Activated CD4-positive, alpha-beta T cell treated with anti-CD3 and anti-CD28 coated beads for 48 hours (primary cell): Measurements from ENCODE around the gene SRF.
"Not testable (repeated sequence)": the region's sequence is repeated elsewhere in the genome, so short reads cannot be mapped to it uniquely, and the experiment has no call there.

Experiments used
- DNase-seq: peaks from one replicate; pipeline ENCODE4 v3.0.0-alpha.2; 2020

SRF gene

DNA sequence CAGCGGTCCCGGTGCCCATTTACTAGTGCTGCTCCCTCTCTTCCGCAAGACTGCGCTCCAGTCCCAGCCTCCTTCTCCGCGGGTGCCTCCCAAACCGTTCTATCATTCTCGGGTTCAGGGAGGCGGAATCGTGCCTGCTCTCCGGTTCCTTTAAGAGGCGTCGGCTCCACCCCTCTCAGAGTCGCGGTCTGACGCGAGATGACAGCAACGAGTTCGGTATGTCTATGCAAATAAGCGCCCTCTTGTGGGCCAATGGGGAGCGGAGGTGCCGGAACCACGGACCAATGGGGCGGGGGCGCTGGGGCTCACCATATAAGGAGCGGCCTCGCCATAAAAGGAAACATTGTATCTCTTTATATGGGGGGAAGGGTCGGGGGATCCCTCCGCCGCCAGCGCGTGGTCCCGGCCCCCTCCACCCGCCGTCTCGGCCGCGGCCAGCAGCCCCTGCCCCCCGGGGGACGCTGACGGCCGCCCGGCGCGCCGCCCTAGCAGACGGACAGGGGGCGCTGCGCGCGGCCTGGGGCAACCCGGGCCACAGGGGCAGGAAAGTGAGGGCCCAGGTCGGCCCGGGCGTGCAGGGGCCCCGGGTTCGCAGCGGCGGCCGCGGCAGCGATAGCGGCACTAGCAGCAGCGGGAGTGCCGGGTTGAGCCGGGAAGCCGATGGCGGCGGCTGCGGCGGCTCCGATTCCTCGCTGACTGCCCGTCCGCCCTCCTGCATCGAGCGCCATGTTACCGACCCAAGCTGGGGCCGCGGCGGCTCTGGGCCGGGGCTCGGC is at the start of gene SRF:
SRF (plus strand) TSS at position 339 of the 776 bp plus-strand sequence; CDS start at position 727, 388 bp downstream.
- peak; percentile 99 for DNase-seq

DNA sequence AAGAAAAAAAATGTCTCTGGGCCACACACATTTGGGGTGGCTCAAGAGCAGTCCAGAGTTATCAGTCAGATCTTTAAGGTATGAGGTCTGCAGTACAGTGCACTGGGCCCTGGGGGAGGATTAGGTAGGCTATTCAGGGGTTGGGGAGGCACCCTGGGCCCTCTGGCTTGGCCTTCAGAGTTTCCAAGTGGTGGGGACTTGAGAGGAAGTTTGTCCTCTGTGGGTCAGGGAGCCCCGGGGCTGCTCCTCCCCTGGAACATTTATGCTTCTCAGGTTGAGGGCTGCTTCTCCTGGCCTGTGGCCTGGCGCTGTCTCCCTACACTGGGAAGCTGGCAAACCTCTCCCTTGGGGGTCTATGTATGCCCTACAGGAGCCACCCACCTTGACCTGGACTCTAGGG is 48.9 kb upstream of the SRF start:
- no peak for DNase-seq

DNA sequence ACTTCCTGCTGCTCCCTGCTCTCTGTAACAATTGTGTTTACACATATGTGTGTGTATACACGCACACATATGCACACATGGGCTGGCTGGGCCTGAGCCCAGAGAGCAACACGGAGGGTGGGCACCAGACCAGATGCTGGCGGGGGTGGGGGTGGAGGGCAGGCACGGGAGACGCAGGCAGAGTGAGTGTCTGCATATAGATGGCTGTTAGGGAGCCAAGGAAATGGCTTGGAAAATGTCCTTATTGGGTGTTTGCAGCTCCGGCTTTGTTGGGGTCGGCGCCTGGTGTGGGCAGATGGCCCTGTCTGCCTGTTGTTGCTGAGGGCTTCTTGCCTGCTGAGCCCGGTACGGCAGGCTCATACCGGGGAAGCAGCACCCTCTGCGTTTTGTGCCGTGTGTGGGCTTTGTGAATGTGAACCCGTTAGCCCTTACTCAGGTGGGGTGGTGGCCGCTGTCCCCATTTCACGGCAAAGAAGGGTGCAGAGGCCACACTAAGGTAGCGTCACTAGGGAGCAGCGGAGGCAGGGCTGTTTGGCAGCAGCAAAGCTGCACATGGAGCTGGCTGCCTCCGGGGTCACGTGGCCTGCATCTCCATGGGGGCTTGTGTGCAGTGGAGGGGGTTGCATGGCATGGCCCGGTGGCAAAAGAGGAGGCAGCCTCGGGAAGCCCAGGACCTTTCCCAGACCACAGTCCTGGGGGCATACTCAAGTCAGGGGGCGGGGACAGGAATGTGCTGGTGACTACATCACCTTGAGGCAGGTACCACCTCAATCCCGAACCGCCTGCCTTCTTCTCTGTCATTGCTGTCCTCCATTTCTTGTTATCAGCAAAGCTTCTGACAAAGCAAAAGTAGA is 47.4 kb upstream of the SRF start:
- DNase-seq: no peak

DNA sequence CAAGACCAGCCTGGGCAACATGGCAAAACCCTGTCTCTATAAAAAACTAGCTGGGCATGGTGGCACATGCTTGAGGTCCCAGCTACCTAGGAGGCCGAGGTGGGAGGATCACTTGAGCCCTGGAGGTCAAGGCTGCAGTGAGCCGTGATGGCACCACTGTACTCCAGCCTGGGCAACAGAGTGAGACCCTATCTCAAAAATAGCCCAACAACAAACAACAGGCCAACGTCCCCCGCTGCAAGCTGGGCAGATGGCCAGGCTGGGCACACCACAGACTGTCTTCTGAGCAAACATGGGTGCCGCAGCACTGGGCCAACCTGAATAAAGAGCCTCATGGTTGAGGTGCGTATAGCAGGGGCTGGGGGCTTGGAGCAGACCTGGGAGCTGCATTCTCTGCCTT is 46.6 kb upstream of the SRF start:
- DNase-seq: no peak

DNA sequence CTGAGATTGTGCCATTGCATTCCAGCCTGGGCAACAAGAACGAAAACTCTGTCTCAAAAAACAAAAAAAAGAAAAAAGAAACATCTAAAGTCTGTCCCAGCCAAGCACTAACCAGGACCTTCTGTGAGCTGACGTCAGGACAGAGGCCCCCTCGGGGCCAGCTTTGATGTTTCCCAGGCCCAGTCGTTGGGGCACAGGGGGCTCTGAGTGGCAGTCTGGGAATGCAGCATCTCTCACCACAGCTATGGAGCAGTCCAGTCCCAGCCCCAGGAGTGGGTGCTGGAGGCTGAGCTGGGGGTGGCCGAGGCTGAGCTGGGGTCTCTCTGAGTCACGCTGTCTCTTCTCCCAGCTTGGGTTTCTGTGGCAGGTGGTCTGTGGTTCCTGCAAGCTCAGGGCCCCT is 46.0 kb upstream of the SRF start:
- DNase-seq: no peak

DNA sequence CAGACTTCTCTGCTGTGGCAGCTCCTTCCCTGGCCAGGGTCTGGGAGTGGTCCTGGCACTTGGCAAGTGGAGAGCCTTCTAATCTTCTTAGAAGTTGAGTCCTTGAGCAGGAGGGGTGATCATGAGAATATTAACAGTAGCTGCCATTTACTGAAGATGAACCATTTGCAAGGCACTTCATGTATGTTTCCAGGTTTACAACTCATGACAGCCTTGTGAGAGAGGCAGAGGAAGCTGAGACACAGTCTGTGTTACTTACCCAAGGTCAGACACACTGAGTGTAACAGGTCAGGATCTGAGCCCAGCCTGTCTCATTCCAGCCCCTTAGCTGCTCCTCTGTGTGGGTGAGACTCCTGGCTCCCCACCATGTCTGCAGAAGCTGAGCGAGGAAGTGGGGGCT is 45.5 kb upstream of the SRF start:
- no peak for DNase-seq

DNA sequence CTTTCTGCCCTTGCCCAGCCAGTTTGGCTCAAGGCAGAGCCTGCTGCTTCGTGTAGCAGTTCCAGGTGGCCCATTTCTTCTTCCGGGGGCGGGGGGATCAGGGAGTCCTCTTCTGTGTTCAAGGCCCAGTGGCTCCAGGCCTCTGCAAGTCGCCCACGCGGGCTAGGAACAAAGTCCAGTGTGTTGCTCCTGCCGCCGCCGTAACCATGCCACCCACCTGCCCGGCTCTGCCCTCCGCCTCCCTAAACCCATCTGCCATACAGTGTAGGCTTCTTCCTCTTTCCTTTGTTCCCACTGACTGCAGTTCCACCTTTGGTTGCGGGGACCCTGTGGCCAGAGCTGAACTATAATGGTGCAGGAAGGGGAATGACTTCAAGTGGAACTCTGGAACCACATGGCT is 43.9 kb upstream of the SRF start:
- DNase-seq: no peak

DNA sequence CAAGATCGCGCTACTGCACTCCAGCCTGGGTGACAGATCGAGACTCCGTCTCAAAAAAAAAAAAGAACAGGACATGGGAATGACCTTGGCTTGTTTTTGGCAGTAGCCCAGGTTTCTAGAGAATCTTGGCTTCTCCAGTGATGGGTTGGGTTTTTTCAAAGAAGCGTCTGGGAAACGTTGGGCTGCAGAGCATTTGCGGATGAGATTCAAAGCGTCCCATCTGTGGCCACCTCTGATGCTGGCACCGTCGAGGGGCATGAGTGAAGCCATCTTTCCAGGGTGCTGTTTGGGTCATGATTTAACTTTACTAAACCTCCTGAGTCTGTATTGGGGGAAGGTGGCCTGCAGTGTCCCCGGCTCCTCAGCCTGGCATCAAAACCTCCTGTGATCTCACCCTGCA is 43.2 kb upstream of the SRF start:
- DNase-seq: no peak

DNA sequence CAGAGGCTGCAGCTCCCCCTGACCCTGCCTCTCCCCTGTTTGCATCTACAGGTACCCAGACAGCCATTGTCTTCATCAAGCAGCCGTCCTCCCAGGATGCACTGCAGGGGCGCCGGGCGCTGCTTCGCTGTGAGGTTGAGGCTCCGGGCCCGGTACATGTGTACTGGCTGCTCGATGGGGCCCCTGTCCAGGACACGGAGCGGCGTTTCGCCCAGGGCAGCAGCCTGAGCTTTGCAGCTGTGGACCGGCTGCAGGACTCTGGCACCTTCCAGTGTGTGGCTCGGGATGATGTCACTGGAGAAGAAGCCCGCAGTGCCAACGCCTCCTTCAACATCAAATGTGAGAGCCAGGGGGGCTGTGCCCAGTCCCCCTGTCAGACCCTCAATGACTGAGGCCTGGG is 42.1 kb upstream of the SRF start:
- no peak for DNase-seq

DNA sequence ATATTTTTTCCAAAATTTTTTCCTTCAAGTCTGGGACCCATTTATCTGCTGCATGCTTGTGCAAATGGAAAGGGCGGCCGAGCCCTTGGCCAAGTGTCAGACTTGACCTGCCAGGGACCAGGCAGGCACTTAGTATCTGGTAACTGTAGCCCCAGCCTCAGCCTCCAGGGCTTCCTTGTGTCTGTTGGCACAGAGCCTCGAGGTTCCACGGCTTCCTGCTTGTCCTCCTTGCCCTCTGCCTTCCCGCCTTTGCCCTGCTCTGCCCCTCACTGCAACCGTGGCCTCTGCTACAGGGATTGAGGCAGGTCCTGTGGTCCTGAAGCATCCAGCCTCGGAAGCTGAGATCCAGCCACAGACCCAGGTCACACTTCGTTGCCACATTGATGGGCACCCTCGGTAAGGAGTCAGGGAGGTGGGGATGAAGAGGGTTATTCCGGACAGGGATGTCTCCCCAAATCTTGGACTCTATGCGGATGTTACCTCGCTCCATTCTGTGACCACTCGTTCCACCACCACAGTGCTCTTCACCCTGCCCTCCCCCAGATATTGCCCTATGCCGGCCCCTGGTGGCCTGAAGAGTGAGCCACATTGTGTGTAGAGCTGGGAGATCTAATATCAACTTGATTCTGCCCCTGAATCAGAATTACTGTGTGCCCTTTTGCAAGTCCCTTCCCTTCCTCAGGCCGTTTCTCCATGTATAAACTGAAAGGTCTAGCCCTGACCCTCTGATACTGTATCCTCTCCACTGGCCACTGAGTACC is 41.5 kb upstream of the SRF start:
- peak; percentile 11 for DNase-seq

DNA sequence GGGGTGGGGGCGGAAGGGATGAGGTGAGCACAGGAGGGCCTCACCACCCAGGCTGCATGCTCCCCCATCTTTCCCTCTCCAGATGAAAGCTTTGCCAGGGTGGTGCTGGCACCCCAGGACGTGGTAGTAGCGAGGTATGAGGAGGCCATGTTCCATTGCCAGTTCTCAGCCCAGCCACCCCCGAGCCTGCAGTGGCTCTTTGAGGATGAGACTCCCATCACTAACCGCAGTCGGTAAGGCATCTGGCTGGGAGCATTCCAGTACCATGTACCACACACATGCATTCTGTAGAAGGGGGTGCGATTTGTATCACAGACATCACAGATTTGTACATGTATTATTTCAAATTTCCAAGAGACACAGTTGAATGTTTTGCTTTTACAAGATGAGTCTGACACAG is 40.6 kb upstream of the SRF start:
- DNase-seq: no peak

DNA sequence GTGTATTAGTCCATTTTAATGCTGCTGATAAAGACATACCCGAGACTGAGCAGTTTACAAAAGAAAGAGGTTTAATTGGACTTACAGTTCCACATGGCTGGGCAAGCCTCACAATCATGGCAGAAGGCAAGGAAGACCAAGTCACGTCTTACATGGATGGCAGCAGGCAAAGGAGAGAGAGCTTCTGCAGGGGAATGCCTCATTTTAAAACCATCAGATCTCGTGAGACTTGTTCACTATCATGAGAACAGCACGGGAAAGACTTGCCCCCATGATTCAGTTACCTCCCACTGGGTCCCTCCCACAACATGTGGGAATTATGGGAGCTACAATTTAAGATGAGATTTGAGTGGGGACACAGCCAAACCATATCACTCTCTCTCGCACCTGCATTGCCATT is 39.7 kb upstream of the SRF start:
- not testable (repeated sequence) for DNase-seq

DNA sequence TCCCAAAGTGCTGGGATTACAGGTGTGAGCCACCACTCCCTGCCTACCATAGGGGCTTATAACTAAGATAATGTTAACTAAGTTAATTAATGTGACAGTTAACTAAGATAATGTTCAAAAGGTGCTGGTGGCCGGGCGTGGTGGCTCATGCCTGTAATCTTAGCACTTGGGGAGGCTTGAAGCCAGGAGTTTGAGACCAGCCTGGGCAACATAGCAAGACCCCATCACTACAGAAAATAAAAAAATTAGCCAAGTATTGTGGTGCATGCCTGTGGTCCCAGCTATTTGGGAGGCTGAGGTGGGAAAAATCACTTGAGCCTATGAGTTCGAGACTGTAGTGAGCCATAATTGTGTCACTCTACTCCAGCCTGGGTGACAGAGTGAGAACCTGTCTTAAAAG is 32.8 kb upstream of the SRF start:
- no peak for DNase-seq

DNA sequence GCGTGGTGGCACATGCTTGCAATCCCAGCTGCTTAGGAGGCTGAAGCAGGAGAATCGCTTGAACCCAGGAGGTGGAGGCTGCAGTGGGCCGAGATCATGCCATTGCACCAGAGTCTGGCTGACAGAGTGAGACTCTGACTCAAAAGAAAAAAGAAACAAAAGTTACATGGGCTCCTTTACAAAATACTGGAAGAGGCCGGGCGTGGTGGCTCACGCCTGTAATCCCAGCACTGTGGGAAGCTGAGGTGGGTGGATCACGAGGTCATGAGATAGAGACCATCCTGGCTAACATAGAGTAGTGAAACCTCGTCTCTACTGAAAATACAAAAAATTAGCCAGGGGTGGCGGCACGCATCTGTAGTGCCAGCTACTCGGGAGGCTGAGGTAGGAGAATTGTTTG is 31.1 kb upstream of the SRF start:
- not testable (repeated sequence) for DNase-seq

DNA sequence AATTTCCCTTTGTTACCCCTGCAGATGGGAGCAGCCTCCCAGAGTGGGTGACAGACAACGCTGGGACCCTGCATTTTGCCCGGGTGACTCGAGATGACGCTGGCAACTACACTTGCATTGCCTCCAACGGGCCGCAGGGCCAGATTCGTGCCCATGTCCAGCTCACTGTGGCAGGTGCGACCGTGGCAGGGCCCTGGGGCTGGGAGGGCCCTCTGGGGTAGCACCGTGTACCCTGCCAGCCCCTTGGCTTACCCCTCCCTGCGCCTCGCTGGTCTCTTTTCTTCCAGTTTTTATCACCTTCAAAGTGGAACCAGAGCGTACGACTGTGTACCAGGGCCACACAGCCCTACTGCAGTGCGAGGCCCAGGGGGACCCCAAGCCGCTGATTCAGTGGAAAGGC is 29.4 kb upstream of the SRF start:
- DNase-seq: no peak

DNA sequence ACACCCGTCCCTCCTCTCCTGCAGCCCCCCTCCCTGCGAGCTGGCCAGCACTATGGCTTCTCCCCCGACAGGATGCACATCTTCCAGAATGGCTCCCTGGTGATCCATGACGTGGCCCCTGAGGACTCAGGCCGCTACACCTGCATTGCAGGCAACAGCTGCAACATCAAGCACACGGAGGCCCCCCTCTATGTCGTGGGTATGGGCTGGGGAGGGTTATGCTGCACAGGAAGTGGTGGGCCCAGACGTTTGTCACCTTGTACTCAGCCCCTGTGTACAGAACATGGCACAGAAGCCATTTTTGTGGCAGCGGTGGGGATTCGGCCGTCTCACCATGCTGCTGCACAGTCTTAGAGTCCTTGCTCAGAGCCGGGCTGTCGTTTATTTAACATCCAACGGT is 29.0 kb upstream of the SRF start:
- peak; percentile 4 for DNase-seq

DNA sequence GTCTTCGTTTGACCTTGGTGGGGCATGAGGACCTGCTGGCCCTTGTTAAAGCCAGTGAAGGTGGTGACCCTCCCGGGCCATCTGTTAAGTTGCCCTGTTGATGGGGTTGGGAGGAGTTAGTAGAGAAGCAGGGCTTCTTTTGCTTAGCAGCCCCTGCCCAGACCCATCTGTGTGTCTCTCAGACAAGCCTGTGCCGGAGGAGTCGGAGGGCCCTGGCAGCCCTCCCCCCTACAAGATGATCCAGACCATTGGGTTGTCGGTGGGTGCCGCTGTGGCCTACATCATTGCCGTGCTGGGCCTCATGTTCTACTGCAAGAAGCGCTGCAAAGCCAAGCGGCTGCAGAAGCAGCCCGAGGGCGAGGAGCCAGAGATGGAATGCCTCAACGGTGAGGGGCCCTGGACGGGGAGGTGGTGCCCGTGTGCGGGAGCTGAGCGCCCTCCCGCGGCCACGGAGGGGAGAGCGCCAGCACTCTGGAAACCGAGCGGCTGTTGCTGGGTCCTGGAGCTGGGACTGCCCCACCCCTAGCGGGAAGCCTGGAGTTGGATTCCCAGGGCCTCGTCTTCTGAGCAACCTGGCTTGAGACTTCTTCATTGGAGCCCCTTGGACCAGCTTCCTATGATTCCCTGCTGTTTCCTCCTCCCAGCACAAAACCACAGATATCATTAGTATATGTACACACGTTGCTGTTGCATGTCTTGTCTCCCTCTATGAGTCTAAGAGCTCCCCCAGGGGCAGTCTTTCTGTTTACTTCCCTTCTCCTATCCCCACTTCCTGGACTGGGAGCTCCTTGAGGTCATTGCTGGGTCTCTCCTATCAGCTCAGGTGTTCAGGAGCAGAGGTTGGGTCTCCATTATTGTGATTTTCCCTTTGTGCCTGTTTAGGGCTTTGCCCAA is 27.6 kb upstream of the SRF start:
- DNase-seq: peak; percentile 85

DNA sequence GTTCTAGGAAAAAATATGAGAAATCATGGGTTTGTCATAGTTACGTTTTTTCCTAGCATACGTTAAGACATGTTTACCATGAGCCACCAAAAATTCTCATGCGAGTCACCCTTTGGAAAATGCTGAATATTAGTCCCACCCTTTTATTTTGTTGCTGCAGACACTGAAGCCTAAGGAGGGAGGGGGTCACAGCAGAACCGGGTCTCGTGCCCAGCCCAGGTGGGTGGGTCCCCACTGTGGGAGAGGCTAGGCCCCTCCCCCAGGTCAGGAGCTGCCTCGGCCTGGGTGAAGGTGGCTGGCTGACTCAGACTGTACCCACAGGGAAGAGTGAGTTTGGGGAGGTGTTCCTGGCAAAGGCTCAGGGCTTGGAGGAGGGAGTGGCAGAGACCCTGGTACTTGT is 26.2 kb upstream of the SRF start:
- DNase-seq: no peak

DNA sequence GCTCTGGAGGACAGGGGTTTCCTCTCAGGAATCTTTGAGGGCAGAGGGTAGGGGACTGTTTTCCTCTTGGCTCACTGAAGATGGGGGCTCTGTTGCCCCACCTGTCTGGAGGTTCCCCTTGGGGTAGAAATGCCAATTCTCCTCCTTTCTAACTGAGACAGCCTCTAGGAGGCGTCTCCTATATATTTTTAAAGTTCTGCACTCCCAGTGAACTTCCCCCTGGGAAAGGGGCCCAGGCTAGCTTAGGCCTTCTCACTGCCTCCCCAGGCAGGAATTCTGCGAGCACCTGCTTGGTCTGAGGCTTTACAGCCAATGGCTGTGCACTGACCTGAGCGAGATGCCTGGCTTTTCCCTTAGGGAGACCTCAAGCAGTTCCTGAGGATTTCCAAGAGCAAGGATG is 24.8 kb upstream of the SRF start:
- DNase-seq: no peak

DNA sequence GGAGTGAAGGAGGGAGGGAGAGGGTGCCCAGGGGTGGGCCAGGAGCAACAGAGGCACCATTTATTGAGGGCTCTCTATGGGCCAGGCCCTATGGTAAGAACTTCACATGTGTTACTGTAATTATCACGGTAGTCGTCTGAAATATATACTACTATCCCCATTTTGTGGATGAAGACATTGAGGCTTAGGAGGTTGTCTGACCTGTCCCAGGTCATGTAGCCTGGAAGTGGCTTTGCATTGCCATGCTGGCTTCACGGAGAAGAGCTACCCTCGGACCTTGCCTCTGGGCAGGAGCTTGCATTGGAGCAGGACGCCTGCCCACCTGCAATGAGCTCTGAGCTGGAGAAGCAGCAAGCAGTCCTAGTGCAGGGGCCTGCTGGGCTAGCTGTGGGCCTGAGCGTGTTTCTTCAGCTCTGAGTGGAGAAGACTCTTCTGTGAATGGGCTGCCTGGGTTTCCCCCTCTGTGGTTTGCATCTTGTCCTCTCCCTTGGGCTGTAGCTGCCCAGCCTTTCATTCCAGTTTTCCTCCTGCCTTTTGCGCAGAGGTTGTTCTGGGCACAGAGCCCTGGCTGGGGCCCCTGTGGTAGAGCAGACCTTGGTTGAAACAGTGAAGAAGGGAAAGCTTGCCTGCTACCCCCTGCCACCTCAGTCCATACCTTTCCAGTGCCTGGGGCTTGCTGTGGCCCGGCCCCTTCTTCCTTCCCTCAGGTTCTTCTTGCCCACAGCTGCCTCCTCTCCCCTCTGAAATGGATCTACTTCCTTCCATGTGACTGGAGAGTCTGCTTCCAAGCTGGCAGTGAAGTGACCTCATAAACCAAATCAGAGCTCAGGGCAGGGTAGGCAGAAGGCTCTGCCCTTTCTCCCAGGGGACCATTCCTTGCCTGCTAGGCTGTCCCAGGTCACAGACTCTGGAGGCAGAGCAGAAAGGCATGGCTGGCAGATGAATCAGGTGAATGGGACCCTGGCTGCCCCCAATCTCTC is 24.1 kb upstream of the SRF start:
- no peak for DNase-seq
